GM23248 (cell line): ENCODE results near the gene SKA3. TPM values are rescaled to one million over a fixed set of nuclear protein-coding genes. Genes with fewer than 3 reads are reported as not detected.
A peak's percentile ranks its signal among the peaks of the same experiment; 100 is the strongest.
"Not testable (repeated sequence)": the region's sequence is repeated elsewhere in the genome, so short reads cannot be mapped to it uniquely, and the experiment has no call there.

Experiments used
- DNase-seq: peaks from one replicate; pipeline ENCODE4 v3.0.0-alpha.2; 2015
- H2AFZ ChIP-seq: fragments of 200-600 bp; sonication (generic); 2 replicates; pipeline ENCODE4 v1.6.1; 2016; ENCODE audit warnings: antibody characterized with exemption
- H3F3A ChIP-seq: fragments of 200-600 bp; sonication (generic); 2 replicates; pipeline ENCODE4 v1.6.1; 2016; ENCODE audit warnings: mild to moderate bottlenecking, antibody characterized with exemption, mixed run types; ENCODE audit not compliant: insufficient read depth
- H3K27ac ChIP-seq: fragments of 200-600 bp; sonication (generic); 2 replicates; pipeline ENCODE4 v1.5.1; 2016; ENCODE audit warnings: mild to moderate bottlenecking
- H3K27me3 ChIP-seq: fragments of 200-600 bp; sonication (generic); replicated peaks from 2 replicates; pipeline ENCODE4 v1.6.1; 2016; ENCODE audit warnings: mild to moderate bottlenecking; ENCODE audit not compliant: insufficient read depth
- H3K36me3 ChIP-seq: fragments of 200-600 bp; sonication (generic); 2 replicates; pipeline ENCODE4 v1.6.1; 2016; ENCODE audit warnings: low read depth, mild to moderate bottlenecking
- H3K4me1 ChIP-seq: fragments of 200-600 bp; sonication (generic); 2 replicates; pipeline ENCODE4 v1.6.1; 2016; ENCODE audit warnings: mild to moderate bottlenecking; ENCODE audit not compliant: insufficient read depth
- H3K4me2 ChIP-seq: fragments of 200-600 bp; sonication (generic); one replicate; pipeline ENCODE4 v1.6.1; 2016; ENCODE audit warnings: mild to moderate bottlenecking; ENCODE audit not compliant: unreplicated experiment
- H3K4me3 ChIP-seq: fragments of 200-600 bp; sonication (generic); 2 replicates; pipeline ENCODE4 v1.5.1; 2016; ENCODE audit warnings: mild to moderate bottlenecking
- H3K79me2 ChIP-seq: fragments of 200-600 bp; sonication (generic); 2 replicates; pipeline ENCODE4 v1.6.1; 2016; ENCODE audit warnings: mild to moderate bottlenecking; ENCODE audit not compliant: insufficient read depth
- H3K9ac ChIP-seq: fragments of 200-600 bp; sonication (generic); 2 replicates; pipeline ENCODE4 v1.6.1; 2016; ENCODE audit warnings: mild to moderate bottlenecking
- H3K9me2 ChIP-seq: fragments of 200-600 bp; sonication (generic); 2 replicates; pipeline ENCODE4 v1.6.1; 2016; ENCODE audit warnings: mixed run types, mild to moderate bottlenecking, moderate library complexity; ENCODE audit not compliant: insufficient read depth
- H3K9me3 ChIP-seq: fragments of 200-600 bp; sonication (generic); one replicate; pipeline ENCODE4 v1.6.1; 2017; ENCODE audit warnings: low read depth
- H4K20me1 ChIP-seq: fragments of 200-600 bp; sonication (generic); 2 replicates; pipeline ENCODE4 v1.6.0; 2016; ENCODE audit not compliant: insufficient read depth
- EZH2 ChIP-seq: fragments of 200-600 bp; sonication (generic); IDR thresholded peaks from 2 replicates; pipeline ENCODE4 v1.6.1; 2018; ENCODE audit warnings: antibody characterized with exemption, mild to moderate bottlenecking; ENCODE audit not compliant: insufficient read depth, poor library complexity, severe bottlenecking
- EZH2phosphoT487 ChIP-seq: fragments of 200-600 bp; sonication (generic); IDR thresholded peaks from 2 replicates; pipeline ENCODE4 v1.6.1; 2018; ENCODE audit warnings: antibody characterized with exemption, moderate library complexity, mild to moderate bottlenecking, low read depth; ENCODE audit not compliant: insufficient read depth
- WGBS, 2 experiments: methylation state at CpG; one replicate each; pipeline ENCODE4 v1.1.6; 2015 to 2017; ENCODE audit warnings: low lambda C conversion rate in 2 of 2, low coverage in 1 of 2; ENCODE audit errors: missing lambda C conversion rate in 2 of 2; 5-methylcytosine and 5-hydroxymethylcytosine counted together
- in situ Hi-C: fragments of 300-500 bp; cut with MboI; formaldehyde crosslinking; loops from 2 replicates; pipeline ENCODE4 v1.15.0; 2020
- polyA plus RNA-seq: library from polyadenylated mRNA; unstranded; fragments of >200 nt; fragmentation: Nextera tagmentation; extraction: Ambion mirVana; gene quantifications from 2 replicates; pipeline ENCODE4 v1.2.1, GENCODE V29; 2016
- total RNA-seq: library from RNA; depleted of rRNA; stranded (reverse); fragments of >200 nt; shearing (Covaris generic); gene quantifications from 2 replicates; pipeline ENCODE4 v1.2.3, GENCODE V29; 2014; rRNA removed

The SKA3 gene
- total RNA-seq, result 7.8 and 8.6 TPM in 2 replicates
- polyA plus RNA-seq, result 11.2 and 14.3 TPM in 2 replicates

- no peaks in the 10 kb centered on the region for H3K9me2 ChIP-seq
- TF ChIP-seq EZH2phosphoT487 (no peak), EZH2 (no peak)
- H3K4me1 ChIP-seq, result peaks cover 10% of the 10 kb centered on the region
- peaks cover 7% of the 10 kb centered on the region for H3F3A ChIP-seq
- peak; percentile 97 for DNase-seq
- in situ Hi-C loops, result no loop called here
- peak within 1 kb of the TSS; percentile 95 for H3K4me2 ChIP-seq
- H2AFZ ChIP-seq, result peak within 1 kb of the TSS; percentile 94
- H3K79me2 ChIP-seq, result peaks cover 56% of the 10 kb centered on the region
- no peaks in the 10 kb centered on the region for H3K9me3 ChIP-seq
- 1 to 2% methylated on average over 64 to 91 of the region's 93 CpGs for WGBS, 2 experiments
- H3K36me3 ChIP-seq, result no peaks in the 10 kb centered on the region
- no peaks in the 10 kb centered on the region for H4K20me1 ChIP-seq
- peak within 1 kb of the TSS; percentile 88 for H3K9ac ChIP-seq
- H3K27me3 ChIP-seq, result no peaks in the 10 kb centered on the region
- H3K4me3 ChIP-seq, result peak within 1 kb of the TSS; percentile 73
- H3K27ac ChIP-seq, result peak within 1 kb of the TSS; percentile 77
These were observed at the start of gene SKA3, which contains the start of gene MRPL57 for GRCh38 chr13:21176215-21176981. Gene SKA3 (minus strand): TSS chr13:21176552. CDS start chr13:21176477, 75 bp downstream. Gene MRPL57 (plus strand): TSS chr13:21176658. CDS start chr13:21176917, 259 bp downstream.

GRCh38 chr13:21225082-21225481, 48.7 kb upstream of the SKA3 start:
- no peak overlapping the region for H2AFZ ChIP-seq
- no peak for DNase-seq
- in situ Hi-C loops, result no loop called here
- no peaks in the 10 kb centered on the region for H3K4me1 ChIP-seq
- H3K9me3 ChIP-seq, result no peaks in the 10 kb centered on the region
- H3K27me3 ChIP-seq, result no peaks in the 10 kb centered on the region
- no peak overlapping the region for H3K4me3 ChIP-seq
- H3F3A ChIP-seq, result no peaks in the 10 kb centered on the region
- no peaks in the 10 kb centered on the region for H3K36me3 ChIP-seq
- H3K9ac ChIP-seq, result no peak overlapping the region
- no peak overlapping the region for H3K4me2 ChIP-seq
- H4K20me1 ChIP-seq, result no peaks in the 10 kb centered on the region
- no peaks in the 10 kb centered on the region for H3K79me2 ChIP-seq
- TF ChIP-seq EZH2, result no peak
- no peak for TF ChIP-seq EZH2phosphoT487
- H3K27ac ChIP-seq, result no peak overlapping the region
- WGBS, 2 experiments, result 37 to 45% methylated on average over 6 of the region's 6 CpGs
- no peaks in the 10 kb centered on the region for H3K9me2 ChIP-seq

- TF ChIP-seq EZH2, result no peak
- no peak for TF ChIP-seq EZH2phosphoT487
- Histone ChIP-seq H3K9me2 (no peaks in the 10 kb centered on the region), H3K79me2 (no peaks in the 10 kb centered on the region), H3K27me3 (peaks cover 15% of the 10 kb centered on the region; the same call in 1 of the 2 replicates), H4K20me1 (no peaks in the 10 kb centered on the region), H3F3A (no peaks in the 10 kb centered on the region), H2AFZ (no peak overlapping the region), H3K27ac (no peak overlapping the region), H3K4me1 (no peaks in the 10 kb centered on the region), H3K4me3 (no peak overlapping the region), H3K4me2 (no peak overlapping the region), H3K9me3 (no peaks in the 10 kb centered on the region), H3K9ac (no peak overlapping the region), H3K36me3 (no peaks in the 10 kb centered on the region)
- in situ Hi-C loops, result no loop called here
- DNase-seq, result no peak
These were observed 44.9 kb upstream of the SKA3 start for GRCh38 chr13:21221268-21221667.

- H3K27ac ChIP-seq, H3F3A ChIP-seq, H3K9me3 ChIP-seq, H2AFZ ChIP-seq, H3K4me3 ChIP-seq, H3K9me2 ChIP-seq, H3K36me3 ChIP-seq, H3K4me1 ChIP-seq, H3K4me2 ChIP-seq, DNase-seq, in situ Hi-C loops, H3K9ac ChIP-seq, H3K79me2 ChIP-seq, H4K20me1 ChIP-seq: not testable (repeated sequence)
- WGBS, 2 experiments, result 38 to 45% methylated on average over 3 of the region's 3 CpGs
- peaks cover 20% of the 10 kb centered on the region for H3K27me3 ChIP-seq
These were observed 43.4 kb upstream of the SKA3 start for GRCh38 chr13:21219716-21220115.
